Measurements from ENCODE around the gene GPR32. TPM values are rescaled to one million over a fixed set of nuclear protein-coding genes. Genes with fewer than 3 reads are reported as not detected.

The GPR32 gene
- total RNA-seq, 1 donor from 2014 or later = not detected

GRCh38 chr19:50723735-50724521, 46.3 kb upstream of the GPR32 start:
- H3K27me3 ChIP-seq = peaks cover 9% of the 10 kb centered on the region
- intact Hi-C loops (cut with DNase I) = no loop called here
- H3K27ac ChIP-seq = peak overlapping the region; percentile 65

GRCh38 chr19:50724522-50725217, 45.6 kb upstream of the GPR32 start:
- peak; percentile 70 for TF ChIP-seq CTCF (IDR thresholded peaks at IDR 0.05)
- Histone ChIP-seq H3K36me3 (no peaks in the 10 kb centered on the region), H3K27me3 (peaks cover 9% of the 10 kb centered on the region), H3K9me3 (no peaks in the 10 kb centered on the region), H3K4me3 (peak overlapping the region; percentile 64), H3K27ac (peak overlapping the region; percentile 27), H3K4me1 (peaks cover 8% of the 10 kb centered on the region)
- intact Hi-C loops (cut with DNase I) = no loop called here
- ATAC-seq (peak; percentile 96), DNase-seq (peak; percentile 100)

More at GRCh38 chr19:50723735-50724521, 46.3 kb upstream of the GPR32 start:
- DNase-seq = no peak
- no peaks in the 10 kb centered on the region for H3K36me3 ChIP-seq
- H3K4me3 ChIP-seq = peak overlapping the region; percentile 64
- no peaks in the 10 kb centered on the region for H3K9me3 ChIP-seq
- no peak for ATAC-seq
- no peak for TF ChIP-seq CTCF (IDR thresholded peaks at IDR 0.05)
- H3K4me1 ChIP-seq = peaks cover 8% of the 10 kb centered on the region

- Histone ChIP-seq H3K36me3 (no peaks in the 10 kb centered on the region), H3K27me3 (peaks cover 9% of the 10 kb centered on the region), H3K27ac (peak overlapping the region; percentile 27)
Observed at GRCh38 chr19:50725218-50725910, 44.9 kb upstream of the GPR32 start.

GRCh38 chr19:50725911-50726230, 44.4 kb upstream of the GPR32 start:
- no peaks in the 10 kb centered on the region for H3K36me3 ChIP-seq
- DNase-seq (no peak), ATAC-seq (no peak)
- peak overlapping the region; percentile 64 for H3K4me3 ChIP-seq
- H3K27ac ChIP-seq = no peak overlapping the region
- intact Hi-C loops (cut with DNase I) = no loop called here
- peaks cover 9% of the 10 kb centered on the region for H3K27me3 ChIP-seq
- no peak for TF ChIP-seq CTCF (IDR thresholded peaks at IDR 0.05)
- no peaks in the 10 kb centered on the region for H3K9me3 ChIP-seq
- peaks cover 8% of the 10 kb centered on the region for H3K4me1 ChIP-seq

More at GRCh38 chr19:50725218-50725910, 44.9 kb upstream of the GPR32 start:
- no peaks in the 10 kb centered on the region for H3K9me3 ChIP-seq
- H3K4me3 ChIP-seq = peak overlapping the region; percentile 64
- intact Hi-C loops (cut with DNase I) = no loop called here
- ATAC-seq (no peak), DNase-seq (no peak)
- no peak for TF ChIP-seq CTCF (IDR thresholded peaks at IDR 0.05)
- peaks cover 8% of the 10 kb centered on the region for H3K4me1 ChIP-seq

GRCh38 chr19:50728084-50728737, 42.1 kb upstream of the GPR32 start:
- no peak overlapping the region for H3K27ac ChIP-seq
- intact Hi-C loops (cut with DNase I) = no loop called here
- DNase-seq = peak; percentile 86
- H3K4me3 ChIP-seq = no peak overlapping the region
- no peaks in the 10 kb centered on the region for H3K36me3 ChIP-seq
- no peak for TF ChIP-seq CTCF (IDR thresholded peaks at IDR 0.05)
- peak; percentile 9 for ATAC-seq
- peaks cover 9% of the 10 kb centered on the region for H3K27me3 ChIP-seq
- H3K4me1 ChIP-seq = peaks cover 8% of the 10 kb centered on the region
- H3K9me3 ChIP-seq = no peaks in the 10 kb centered on the region
